Measurements from ENCODE around the gene VWA1.
"Not testable (repeated sequence)": the region's sequence is repeated elsewhere in the genome, so short reads cannot be mapped to it uniquely, and the experiment has no call there.

VWA1 gene

DNA sequence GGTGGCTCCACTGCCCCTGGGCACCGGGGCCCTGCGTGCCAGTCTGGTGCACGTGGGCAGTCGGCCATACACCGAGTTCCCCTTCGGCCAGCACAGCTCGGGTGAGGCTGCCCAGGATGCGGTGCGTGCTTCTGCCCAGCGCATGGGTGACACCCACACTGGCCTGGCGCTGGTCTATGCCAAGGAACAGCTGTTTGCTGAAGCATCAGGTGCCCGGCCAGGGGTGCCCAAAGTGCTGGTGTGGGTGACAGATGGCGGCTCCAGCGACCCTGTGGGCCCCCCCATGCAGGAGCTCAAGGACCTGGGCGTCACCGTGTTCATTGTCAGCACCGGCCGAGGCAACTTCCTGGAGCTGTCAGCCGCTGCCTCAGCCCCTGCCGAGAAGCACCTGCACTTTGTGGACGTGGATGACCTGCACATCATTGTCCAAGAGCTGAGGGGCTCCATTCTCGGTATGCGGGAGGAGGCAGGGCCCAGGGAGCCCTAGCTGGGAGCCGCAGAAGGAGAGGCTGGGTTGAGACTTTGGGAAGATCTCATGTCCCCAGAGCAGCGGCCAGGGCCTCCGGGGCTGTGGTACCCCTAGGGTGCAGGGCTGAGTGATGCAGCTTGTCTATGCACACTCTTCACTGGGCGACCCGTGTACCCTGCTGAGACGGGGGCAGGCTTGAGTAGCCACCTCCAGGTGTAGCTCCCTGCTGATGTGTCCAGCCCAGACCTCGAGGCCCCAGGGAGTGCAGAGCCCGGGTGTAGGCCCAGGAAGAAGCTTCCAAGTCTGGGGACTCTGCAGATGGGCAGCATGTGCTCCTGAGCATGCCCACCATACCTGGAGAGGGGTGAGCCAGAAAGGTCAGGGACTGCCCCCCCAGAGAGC is 1.8 kb downstream of the VWA1 start:
- no peak for DNase-seq

DNA sequence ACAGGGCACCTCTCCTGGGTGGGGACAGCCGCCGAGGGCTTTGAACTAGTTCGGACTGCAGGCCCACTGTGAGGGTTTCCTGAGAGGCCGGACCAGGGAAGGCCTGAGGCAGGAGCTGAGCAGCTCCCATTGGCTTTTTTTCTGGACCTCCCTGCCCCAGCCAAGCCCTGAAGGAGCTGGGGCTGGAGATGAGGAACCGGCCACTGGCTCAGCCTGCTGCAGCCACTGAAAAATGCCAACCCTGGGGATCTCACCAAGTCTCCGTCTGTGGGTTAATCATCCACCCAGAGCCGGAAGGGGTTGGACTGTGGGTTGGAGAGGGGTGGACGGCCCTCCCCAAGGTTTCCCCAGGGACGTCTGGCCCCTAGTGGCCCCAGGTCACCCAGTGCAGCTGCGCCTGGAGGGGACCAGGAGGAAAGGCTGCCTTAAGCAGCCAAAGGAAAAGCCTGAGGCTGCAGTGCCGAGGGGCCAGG is 2.5 kb downstream of the VWA1 start:
- DNase-seq, result no peak

DNA sequence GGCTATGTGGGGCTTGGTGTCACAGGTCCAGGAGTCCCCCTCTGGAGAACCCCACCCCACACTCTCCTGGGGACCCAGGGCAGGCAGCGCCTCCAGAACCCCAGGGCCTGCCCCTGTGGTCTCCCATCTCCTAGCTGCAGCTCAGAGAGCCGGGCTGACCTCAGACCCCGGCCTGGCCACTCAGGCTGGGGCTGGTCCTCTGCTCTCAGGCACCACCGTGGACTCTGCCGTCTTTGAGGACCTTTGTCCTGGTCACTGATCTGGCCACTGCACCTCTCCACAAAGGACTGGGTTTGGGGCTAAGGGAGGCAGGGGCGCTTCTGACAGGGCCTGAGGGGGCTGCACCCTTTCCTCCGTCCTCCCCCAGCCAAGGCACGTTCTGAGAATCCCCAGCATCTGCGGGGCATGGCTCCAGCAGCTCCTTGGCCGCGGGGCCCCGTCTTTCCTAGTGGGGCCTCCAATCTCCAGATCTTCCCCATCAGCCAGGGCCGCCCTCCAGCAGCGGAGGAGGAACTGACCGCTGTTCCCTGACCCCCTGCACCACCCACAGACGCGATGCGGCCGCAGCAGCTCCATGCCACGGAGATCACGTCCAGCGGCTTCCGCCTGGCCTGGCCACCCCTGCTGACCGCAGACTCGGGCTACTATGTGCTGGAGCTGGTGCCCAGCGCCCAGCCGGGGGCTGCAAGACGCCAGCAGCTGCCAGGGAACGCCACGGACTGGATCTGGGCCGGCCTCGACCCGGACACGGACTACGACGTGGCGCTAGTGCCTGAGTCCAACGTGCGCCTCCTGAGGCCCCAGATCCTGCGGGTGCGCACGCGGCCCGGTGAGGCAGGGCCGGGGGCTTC is 3.3 kb downstream of the VWA1 start:
- DNase-seq, result no peak

DNA sequence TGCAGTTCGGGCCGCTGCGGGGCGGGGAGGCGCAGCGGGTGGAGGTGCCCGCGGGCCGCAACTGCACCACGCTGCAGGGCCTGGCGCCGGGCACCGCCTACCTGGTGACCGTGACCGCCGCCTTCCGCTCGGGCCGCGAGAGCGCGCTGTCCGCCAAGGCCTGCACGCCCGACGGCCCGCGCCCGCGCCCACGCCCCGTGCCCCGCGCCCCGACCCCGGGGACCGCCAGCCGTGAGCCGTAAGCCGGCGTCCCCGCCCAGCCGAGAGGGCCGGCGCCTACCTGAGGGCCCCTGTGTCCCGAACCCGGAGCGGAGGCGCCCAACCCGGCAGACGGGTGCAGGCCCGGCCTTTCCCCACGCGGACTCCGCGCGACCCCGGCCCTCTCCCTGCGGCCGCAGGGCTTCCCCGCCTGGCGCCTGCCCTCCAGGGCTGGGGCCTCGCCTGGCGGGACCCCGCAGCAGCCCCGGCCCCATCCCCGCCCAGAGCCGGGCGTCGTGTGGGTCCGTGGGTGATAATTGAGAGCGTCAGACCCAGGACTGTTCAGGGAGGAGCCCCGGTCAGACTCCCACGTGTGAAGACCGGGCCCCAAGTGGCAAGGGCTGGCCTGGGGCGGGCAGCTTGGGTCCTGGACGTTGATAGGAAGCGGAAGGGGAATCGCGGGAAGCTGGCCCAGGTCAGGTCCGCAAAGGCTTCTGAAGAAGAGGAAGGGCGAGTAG is 4.2 kb downstream of the VWA1 start:
- no peak for DNase-seq

DNA sequence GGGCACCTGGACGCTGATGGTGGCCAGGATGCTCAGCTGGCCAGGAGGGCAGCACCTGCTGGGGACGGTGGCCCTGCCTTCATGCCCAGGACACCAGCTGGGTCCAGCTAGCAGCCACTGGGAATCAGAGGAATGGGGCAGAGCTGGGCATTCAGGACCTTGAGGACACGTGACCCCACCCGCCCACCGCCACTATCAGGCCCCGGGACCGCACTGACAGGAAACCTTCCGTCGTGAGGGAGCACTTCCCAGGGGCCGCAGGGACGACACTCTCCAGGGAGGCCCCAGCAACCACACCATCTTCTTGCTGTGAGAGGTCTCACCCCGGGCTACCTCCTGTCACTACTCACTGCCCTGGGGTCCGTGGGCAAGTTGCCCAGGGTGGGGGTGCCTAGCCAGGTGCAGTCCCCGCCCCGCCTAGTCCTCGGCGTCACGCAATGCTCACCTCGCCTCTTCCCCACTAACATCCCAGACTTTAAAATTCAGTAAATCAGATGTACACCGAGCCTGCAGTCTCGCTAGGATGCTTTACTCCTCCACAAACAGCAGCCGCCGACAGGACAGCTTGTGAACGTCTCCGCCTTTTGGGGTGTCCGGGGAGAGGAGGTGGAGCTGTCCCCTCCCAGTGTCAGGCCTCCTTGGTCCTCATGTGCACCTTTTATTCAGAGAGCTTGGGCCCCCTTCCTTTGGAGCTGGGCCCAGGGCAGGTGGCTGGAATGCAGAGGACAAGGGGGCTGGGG is 4.9 kb downstream of the VWA1 start:
- no peak for DNase-seq

DNA sequence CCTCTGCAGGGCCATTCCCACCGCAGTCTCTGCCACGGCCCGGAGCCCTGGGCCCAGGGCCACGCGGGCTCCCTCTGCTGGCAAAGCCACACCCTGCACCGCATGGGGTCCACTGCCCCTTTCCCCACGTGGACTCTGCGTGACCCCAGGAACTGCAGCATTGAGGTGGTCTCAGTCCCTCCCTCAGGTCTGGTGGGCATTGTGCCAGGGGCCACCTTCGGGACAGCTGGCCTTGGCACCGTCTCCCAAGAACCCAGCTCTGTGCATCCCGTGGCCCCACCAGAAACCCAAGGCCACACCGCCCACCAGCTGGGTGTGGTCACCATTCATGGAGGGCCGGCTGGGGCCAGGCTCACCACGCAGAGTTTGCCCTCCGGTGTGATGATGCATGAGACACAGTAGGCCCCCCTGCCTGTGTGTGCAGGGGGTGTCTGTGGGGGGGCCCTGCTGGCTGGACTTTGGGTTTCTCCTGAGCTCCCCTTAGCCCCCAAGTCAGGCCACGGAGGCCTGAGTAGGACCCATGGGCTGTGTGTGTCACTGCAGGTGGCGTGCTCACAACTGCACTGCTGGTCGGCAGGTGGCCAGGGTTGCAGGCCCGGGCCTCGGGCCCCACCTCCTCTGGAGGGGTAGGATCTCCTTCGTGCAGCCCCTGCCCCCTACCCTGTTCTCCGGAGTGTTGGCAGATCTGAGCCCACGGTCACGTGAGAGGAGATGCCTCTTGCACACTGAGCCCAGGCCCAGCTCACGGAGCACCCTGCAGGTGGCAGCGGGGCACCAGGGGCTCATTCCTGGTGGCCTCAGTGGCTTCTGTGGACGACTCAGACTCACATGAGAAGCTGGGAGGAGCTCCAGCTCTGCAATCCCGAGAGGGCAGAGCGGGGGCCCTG is 5.8 kb downstream of the VWA1 start:
- DNase-seq, result peak; percentile 45

DNA sequence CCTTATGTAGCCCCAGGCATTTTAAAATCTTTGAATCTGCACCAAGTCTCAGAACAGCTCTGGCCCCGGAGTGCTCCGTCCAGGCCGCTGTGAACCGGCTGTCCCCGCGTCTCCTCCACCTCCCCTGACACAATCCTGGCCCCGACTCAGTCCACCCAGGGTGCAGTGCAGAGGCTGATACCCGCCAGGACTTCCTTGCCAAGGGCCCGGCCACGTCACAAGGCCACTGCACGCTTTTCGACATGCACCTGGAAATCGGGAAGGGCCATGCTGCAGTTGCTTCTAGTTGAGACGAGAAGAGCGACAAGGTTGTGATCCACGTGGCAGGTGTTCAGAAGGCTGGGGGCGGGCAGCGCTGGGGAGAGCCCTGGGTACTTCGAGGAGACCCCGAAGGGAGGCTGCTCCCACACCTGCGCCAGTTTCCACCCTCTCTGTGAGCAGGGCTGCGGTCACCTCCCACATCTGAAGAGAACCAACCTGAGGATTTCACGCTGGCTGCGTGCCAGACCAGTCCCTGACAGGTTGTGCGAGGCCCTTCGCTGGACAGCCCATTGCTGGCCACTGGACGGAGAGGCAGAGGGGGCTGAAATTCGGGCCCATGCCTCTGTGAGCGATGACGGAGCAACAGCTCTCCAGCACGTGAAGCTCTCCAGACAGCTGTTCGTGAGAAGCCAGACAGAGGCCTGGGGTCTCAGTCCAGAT is 6.7 kb downstream of the VWA1 start:
- no peak for DNase-seq

DNA sequence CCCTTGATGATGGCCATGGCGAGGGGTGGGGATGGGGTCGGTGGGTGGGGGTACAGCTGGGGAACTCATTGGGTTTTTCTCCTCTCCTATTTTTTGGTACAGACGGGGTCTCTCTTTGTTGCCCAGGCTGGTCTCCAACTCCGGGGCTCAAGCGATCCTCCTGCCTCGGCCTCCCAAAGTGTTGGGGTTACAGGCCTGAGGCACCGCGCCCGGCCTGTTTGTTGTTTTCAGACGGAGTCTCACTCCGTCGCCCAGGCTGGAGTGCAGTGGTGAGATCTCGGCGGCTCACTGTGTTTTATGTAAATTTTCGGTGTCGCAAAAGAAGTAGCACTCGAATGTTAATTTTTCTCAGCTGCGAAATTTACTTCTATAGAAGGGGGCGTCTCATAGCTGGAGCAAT is 11.1 kb downstream of the VWA1 start:
- not testable (repeated sequence) for DNase-seq

DNA sequence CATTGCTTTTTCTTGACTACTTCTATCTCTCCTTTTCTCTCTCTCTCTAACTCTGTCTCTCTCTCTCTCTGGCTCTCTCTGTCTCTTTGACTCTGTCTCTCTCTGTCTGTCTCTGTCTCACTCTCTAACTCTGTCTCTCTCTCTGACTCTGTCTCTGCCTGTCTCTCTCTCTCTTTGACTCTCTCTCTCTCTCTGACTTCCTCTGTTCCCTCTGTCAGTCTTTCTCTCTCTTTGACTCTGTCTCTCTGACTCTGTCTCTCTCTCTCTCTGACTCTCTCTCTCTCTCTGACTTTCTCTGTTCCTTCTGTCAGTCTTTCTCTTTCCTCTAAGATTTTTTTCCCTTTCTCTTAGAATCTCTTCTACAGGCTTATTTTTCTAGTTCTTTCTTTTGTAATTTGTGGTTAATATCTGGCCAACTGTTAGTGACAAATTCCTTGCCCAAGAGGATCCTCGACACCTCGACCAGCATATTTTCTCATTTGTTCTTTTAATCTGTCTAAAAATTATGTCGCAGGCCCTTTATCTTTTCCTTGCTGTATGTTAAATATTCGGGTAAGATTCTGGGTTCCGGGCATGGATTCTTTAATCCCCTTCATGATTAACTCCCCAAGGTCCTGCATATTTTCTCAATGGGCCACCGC is 13.7 kb downstream of the VWA1 start, which contains the start of gene ATAD3C:
TSS of gene ATAD3C (plus strand) at position 591 of the 641 bp plus-strand sequence. CDS start 995 bp downstream, outside the sequence.
- DNase-seq, result no peak

DNA sequence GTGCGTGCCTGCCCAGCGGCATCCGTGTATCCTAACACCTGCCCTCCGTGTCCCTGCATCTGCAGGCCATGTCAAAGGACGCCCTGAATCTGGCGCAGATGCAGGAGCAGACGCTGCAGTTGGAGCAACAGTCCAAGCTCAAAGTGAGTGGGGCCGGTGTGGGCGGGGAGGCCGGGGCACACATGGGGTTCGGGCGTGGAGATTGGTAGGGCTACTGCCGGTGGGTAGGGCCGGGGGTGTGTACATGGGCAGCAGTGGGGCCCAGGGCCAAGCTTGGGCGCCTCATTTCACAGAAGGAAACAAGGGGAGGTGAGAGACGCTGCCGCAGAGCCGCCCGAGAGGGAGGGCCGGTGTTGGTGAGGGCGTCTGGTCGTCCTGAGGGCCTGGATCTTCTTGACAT is 15.1 kb downstream of the VWA1 start:
- DNase-seq, result not testable (repeated sequence)

DNA sequence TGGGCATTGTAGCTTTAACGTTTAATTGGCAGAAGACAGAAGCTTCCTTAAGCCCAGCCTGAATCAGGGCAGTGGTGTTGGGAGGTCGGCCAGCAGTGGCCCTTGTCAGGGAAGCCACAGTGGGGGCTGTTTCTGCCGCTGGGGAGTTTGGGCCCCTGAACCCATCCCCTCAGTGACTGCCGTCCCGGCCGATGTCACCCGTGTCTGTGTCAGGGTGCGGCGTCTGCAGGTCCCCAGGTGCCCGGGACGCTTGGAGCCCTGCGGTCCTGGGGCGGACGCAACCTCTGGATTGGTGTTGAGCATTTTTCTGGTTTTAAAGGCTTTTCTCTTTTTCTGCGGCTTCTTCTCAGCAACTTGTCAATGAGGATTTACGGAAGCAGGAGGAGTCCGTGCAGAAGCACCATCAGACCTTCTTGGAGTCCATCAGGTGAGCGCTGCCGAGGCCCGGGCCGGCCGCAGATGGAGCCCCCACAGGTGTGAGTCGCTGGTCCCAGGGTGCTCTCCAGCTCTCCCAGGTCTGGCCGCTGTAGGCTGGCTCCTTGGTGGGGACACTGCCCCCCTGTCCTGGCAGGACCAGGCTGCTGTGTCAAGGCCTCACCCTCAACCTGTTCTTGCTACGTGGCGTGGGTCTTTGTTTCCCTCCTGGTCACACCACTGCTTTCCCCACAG is 16.3 kb downstream of the VWA1 start:
- DNase-seq, result no peak

DNA sequence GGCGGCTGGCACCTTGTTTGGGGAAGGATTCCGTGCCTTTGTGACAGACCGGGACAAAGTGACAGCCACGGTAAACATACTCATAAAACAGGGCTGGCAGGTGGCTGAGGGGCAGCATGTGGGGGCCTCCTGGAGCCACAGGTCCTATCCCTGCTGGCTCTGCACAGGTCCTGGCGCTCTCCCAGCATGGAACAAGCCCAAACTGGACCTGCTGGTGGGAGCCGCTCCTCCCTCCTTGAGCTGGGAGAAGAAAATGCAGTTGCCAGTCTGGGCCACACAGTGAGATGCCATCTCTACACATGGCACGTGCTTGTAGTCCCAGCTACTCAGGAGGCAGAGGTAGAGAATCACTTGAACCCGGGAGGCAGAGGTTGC is 16.9 kb downstream of the VWA1 start:
- not testable (repeated sequence) for DNase-seq

DNA sequence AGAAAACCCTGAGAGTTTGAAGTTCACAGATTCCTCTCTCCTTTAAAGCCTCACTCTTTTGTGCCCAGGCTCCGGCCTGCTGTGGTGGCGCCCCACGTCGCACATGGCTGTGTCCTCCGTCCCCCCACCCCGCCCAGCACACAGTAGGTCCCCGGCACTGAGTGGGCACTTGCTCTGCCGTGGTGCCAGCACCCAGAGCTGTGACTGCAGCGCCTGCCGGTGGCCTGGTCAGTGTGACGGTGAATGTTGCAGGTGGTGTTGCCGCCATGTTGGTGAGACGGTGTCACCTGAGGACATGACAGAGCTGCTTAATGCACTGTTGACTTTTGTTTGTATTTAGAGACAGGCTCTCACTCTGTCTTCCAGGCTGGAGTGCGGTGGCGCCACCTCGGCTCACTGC is 17.4 kb downstream of the VWA1 start:
- DNase-seq, result no peak

DNA sequence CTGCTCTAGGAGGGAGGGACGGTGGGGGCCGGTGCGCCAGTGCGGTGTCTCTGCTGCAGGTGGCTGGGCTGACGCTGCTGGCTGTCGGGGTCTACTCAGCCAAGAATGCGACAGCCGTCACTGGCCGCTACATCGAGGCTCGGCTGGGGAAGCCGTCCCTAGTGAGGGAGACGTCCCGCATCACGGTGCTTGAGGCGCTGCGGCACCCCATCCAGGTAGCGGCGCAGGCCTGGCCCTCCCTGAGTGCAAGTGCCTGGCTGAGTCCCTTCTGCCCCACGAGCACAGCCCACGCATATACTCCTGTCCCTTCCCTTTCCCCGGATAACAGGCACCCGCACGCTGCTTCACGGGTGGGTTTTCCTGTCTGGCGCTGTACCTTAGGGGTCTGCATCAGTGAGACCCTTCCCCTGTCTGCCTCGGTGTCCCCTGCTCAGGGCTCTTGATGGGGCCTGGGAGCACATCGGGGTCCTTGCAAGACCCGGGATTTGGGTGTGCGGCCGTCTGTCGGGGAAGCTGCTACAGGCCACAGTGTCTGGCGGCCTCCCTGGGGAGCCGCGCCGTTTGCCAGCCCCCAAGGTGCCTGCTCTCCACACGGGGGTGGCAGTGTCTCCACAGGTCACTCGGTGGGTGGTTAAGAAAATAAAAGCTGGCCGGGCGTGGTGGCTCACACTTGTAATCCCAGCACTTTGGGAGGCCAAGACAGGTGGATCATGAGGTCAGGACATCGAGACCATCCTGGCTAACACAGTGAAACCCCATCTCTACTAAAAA is 19.0 kb downstream of the VWA1 start:
- not testable (repeated sequence) for DNase-seq

DNA sequence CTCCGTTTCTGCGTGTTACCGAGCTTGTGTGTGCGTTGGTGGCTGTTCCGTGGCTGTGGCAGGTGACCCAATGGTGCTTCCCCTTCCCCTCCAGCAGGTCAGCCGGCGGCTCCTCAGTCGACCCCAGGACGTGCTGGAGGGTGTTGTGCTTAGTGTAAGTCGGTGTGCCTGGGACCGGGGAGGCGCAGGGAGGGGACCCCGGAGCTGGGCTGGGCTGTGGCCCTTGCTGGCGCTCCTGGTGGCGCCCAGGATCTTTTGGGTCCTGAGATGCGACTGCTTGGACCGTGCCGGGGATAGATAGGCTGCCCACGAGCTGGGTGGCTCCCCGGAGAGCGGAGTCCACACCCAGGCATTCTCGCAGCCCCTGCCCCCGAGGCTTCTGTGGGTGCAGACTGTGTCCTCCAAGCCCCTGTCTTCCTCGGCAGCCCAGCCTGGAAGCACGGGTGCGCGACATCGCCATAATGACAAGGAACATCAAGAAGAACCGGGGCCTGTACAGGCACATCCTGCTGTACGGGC is 19.9 kb downstream of the VWA1 start:
- no peak for DNase-seq

DNA sequence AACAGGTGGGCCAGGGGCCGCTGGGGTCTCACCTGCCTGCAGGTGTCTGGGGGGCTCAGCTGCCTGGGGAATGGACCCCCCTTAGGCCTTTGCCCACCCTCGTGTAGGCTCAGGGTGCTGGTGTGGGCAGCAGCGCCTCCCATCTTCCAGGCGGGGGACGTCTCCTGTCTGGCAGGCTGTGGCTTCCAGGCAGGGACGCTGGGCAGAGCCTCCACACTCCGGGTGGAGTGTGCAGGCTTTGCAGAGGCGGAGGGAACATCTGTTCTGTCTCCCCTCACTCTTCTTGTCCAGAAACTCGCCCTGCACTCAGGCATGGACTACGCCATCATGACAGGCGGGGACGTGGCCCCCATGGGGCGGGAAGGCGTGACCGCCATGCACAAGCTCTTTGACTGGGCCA is 20.4 kb downstream of the VWA1 start:
- DNase-seq, result not testable (repeated sequence)

DNA sequence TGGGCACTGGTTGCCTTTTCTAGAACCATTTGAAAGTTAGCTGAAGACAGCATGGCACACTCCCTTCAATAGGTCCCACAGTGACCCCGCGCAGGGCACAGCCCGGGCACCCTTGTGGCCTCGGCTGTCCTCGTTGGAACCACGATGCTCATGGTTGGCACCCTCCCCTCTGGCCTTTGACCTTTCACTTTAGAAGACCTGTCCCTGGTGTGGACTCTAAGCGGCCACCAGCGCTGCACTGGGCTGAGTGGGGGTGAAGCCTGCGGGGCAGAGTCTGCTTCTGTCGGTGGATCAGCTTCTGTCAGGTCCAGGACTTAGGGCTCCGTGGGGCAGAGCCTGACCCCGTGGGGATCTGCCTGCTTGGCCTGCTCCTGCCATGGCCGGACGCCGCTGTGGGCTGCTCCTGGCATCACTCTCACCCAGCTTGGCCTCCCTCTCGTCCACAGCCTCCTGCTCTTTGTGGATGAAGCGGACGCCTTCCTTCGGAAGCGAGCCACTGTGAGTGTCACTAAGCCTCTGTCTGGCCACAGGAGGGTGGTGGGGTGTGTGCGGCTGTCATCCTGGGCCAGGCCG is 21.3 kb downstream of the VWA1 start:
- DNase-seq, result not testable (repeated sequence)

DNA sequence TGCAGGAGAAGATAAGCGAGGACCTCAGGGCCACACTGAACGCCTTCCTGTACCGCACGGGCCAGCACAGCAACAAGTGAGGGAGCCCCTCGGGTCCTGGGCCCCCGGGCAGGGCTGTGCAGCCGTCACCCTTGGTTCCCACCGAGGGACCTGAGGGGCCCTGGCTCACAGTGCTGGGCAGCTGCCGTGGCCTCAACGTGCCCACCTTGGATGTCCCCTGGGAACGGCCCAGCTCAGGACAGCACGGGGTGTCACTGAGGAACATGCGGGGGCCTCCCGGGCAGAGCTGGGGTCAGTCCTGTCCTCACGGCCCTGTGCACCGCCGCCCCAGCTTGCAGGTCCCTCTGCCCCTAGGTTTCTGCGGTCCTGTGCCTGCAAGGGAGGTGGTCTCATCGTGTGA is 23.7 kb downstream of the VWA1 start:
- DNase-seq, result not testable (repeated sequence)

All from CD4-positive, alpha-beta T cell treated with Interferon gamma for 1 hour (primary cell).